Left ventricle myocardium superior (tissue), 1 donor: ENCODE results near the gene ERICH6. TPM values are rescaled to one million over a fixed set of nuclear protein-coding genes. Genes with fewer than 3 reads are reported as not detected.

ENCODE experiments used
- ATAC-seq: fragments of 200-7000 bp; cut with Tn5 transposase; one replicate; pipeline ENCODE4 v1.9.1; 2020; ENCODE audit warnings: mild to moderate bottlenecking, moderate library complexity
- DNase-seq: peaks from one replicate; pipeline ENCODE4 v3.0.0-alpha.2; 2020
- intact Hi-C: fragments of 100-400 bp; cut with micrococcal nuclease; formaldehyde crosslinking; loops from one replicate; pipeline ENCODE4 v1.11.0; 2022
- long read RNA-seq: library from polyadenylated mRNA; unstranded; transcript quantifications from one replicate; pipeline ENCODE4 v2.0.0, GENCODE V29; 2021
- total RNA-seq: library from RNA; stranded (reverse); fragmentation: NEBNext Ultra II Directional; extraction: Animal tissue kit (Norgen Biotek cat#: 25700); gene quantifications from one replicate; pipeline ENCODE4 v1.2.1, GENCODE V29; 2021
- donor health status: DM: no; HTN: yes; CAD: no; lungs with severe emphysema.

Gene ERICH6
- total RNA-seq, result not detected
- long read RNA-seq, result 0 reads

- DNase-seq, result peak; percentile 96
- intact Hi-C loops, result no loop called here
- peak; percentile 99 for ATAC-seq
These were observed at the start of gene ERICH6 for GRCh38 chr3:150703756-150704344. TSS of gene ERICH6 (minus strand) at chr3:150703920. CDS start at chr3:150703898, 22 bp downstream.

- DNase-seq, result no peak
- intact Hi-C loops, result no loop called here
- ATAC-seq, result peak; percentile 54
These were observed 48.1 kb upstream of the ERICH6 start for GRCh38 chr3:150751781-150752263.

GRCh38 chr3:150749255-150749654 is 45.5 kb upstream of the ERICH6 start:
- no peak for DNase-seq
- no peak for ATAC-seq
- intact Hi-C loops, result no loop called here

GRCh38 chr3:150748684-150749047 is 44.9 kb upstream of the ERICH6 start:
- intact Hi-C loops, result no loop called here
- DNase-seq (no peak), ATAC-seq (no peak)

GRCh38 chr3:150747886-150748683 is 44.4 kb upstream of the ERICH6 start:
- intact Hi-C loops, result no loop called here
- ATAC-seq, result peak; percentile 26
- no peak for DNase-seq

GRCh38 chr3:150746791-150747590 is 43.3 kb upstream of the ERICH6 start:
- DNase-seq, result no peak
- no peak for ATAC-seq
- intact Hi-C loops, result no loop called here

- ATAC-seq (no peak), DNase-seq (no peak)
- intact Hi-C loops, result no loop called here
These were observed 42.1 kb upstream of the ERICH6 start for GRCh38 chr3:150745832-150746231.

- intact Hi-C loops, result no loop called here
- DNase-seq (no peak), ATAC-seq (no peak)
These were observed 41.1 kb upstream of the ERICH6 start for GRCh38 chr3:150744919-150745211.

- DNase-seq, result no peak
- no peak for ATAC-seq
- intact Hi-C loops, result no loop called here
These were observed 40.6 kb upstream of the ERICH6 start for GRCh38 chr3:150744041-150744918.

GRCh38 chr3:150743508-150743907 is 39.8 kb upstream of the ERICH6 start:
- no peak for DNase-seq
- intact Hi-C loops, result no loop called here
- ATAC-seq, result no peak

- intact Hi-C loops, result no loop called here
- ATAC-seq (no peak), DNase-seq (no peak)
These were observed 39.0 kb upstream of the ERICH6 start for GRCh38 chr3:150742679-150743078.

GRCh38 chr3:150742141-150742523 is 38.4 kb upstream of the ERICH6 start:
- ATAC-seq (no peak), DNase-seq (no peak)
- intact Hi-C loops, result no loop called here

- intact Hi-C loops, result no loop called here
- DNase-seq (no peak), ATAC-seq (no peak)
These were observed 37.9 kb upstream of the ERICH6 start for GRCh38 chr3:150741497-150742140.

- intact Hi-C loops, result no loop called here
- ATAC-seq (peak; percentile 19), DNase-seq (no peak)
These were observed 37.2 kb upstream of the ERICH6 start for GRCh38 chr3:150740733-150741496.

GRCh38 chr3:150739877-150740645 is 36.3 kb upstream of the ERICH6 start:
- intact Hi-C loops, result no loop called here

GRCh38 chr3:150739200-150739863 is 35.6 kb upstream of the ERICH6 start:
- intact Hi-C loops, result no loop called here
- ATAC-seq (no peak), DNase-seq (no peak)

More at GRCh38 chr3:150739877-150740645, 36.3 kb upstream of the ERICH6 start:
- DNase-seq (no peak), ATAC-seq (no peak)

GRCh38 chr3:150738688-150739087 is 35.0 kb upstream of the ERICH6 start:
- ATAC-seq (no peak), DNase-seq (no peak)
- intact Hi-C loops, result no loop called here
